A172 (cell line): ENCODE data around the gene SAPCD1. TPM values are rescaled to one million over a fixed set of nuclear protein-coding genes. Genes with fewer than 3 reads are reported as not detected.

Experiments
- DNase-seq: peaks from one replicate; pipeline ENCODE4 v3.0.0-alpha.2; 2015; ENCODE audit warnings: low spot score
- total RNA-seq: library from RNA; depleted of rRNA; stranded (reverse); fragments of >200 nt; shearing (Covaris generic); gene quantifications from 2 replicates; pipeline ENCODE4 v1.2.3, GENCODE V29; 2014

SAPCD1 gene
- total RNA-seq, 1 experiment from 2014 or later = 1.1 TPM

DNA sequence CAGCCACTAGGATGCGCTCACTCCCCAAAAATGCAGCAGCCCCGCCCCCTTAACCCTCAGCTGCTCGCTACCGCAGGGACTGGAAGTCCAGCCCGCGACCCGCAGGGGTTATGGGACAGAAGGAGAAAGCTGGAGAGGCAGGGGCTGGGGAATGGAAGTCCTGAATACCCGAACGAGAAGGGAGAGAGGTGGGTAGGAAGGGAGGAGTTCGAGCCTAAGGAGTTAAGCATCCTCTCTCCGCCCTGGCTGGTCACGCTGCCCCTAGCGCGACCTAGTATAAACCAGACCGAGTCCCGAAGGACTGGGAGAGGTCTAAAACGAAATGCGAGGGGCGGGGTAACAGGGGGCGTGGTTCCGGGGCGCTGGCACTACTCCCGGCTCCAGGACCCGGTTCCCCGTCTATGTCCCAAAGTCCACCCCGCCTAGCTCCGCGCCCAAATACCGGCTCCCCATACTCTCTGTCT, 32.9 kb upstream of the SAPCD1 start:
- peak; percentile 87 for DNase-seq

DNA sequence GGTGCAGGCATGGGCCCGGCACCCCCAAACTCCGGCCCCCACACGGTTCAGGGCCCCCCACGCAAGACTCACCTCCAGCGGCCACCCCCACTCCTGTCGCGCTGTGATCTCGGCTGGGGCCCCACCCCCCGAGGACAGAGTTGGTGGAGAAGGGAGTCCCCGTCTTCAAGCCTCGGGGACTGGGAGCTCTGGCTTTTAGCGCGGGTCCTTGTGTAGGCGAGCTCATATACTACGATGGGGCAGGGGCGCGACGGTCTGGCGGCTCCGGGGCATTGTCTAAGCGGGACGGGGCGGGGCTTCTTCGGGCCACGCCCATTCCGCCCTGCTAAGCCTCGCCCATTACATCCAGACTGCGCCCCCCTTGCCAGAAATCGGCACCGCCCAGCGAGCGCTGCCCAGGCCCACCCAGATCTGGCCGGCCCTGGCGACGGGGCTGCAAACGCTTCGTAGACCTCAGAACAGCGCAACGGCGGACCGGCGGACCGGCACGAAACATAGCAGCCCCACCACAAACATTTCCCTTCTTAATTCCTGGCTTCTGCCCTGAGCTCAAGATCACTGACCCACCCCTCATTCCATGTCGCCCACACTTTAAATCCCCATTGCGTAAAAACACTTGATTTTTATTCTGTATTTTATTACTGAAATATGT, 32.4 kb upstream of the SAPCD1 start:
- peak; percentile 87 for DNase-seq

DNA sequence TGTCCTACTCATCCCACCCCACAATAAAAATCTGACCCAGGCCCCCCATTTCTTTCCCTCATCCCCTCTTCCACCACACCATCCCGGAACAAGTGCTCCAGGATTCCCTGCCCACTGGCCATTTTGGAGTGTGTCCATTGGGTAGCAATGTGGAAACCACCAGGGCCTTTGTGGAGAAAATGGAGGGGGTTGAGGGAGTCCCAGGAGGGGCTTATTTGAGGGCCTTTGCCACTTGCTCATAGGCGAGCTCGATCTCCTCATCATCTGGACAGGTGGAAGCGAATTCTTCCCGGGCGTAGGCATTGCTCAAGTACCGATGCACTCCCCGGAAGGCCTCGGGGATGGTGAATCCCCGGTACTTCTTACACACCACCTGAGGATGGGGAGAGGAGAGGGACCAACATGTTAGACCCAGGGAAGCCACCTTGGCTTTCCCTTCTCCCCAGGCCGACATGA, 31.8 kb upstream of the SAPCD1 start:
- no peak for DNase-seq

DNA sequence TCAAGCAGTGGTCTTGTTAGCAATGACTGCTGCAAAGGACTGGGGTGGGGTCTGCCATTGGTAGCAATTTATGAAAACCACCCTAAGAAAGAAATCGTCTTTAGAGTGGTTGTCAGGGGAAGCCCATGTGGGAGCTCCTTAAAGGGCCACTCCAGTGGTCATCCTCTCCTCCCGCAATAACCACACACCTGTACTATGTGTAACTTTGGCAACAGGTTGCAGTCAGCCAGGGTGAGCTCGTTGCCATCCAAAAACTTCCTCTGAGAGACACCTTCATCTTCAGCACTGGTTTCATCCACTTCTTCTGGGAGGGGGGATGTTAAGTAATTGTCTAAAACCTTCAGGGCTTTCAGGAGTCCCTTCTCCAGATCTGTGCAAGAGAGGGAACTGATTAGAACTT, 30.4 kb upstream of the SAPCD1 start:
- no peak for DNase-seq

DNA sequence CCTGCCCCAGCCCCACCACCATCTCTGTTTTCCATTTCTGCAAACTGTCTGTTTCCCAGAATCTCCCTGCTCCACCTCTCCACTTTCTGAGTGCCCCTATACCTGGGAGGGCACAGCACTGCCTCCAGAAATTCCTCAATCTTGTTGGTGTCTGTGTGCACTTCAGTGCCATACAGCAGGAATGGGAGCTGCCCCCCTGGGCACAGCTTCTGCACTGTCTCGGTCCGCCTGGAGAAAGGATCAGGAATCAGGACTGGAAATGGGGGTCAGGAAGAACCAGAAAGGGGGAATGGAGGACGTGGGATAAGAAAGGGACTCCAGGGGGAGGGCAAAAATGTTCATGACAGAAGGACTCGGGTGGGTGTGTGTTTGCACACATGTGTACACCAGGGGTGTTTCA, 28.7 kb upstream of the SAPCD1 start:
- DNase-seq = no peak

DNA sequence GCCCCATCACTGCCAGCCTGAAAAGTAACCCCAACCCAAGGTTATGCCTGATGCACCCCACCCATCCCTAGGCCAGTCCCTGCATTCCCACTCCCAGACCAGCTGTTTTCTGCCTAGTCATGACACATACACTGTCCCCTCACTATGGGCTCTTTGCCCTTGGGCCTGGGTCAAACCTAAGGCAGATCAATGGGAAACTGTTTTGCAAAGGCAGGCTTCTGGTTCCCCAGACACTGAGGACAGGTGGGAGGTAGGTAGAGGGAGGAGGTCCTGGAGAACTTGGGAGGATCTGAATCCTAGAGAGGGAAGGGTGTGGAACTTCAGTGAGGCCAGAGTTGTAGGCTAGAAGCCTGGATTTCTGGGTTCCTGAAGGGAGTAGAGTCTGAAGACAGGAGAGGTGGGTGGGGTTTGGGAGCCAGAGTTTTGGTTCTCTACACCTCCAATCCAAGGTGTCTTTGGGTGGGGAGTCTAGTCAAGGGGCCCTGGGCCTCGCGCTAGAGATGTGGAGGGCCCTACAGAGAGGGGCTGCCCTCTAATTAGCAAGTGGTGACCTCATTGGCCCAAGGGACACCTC, 28.1 kb upstream of the SAPCD1 start:
- DNase-seq = no peak

DNA sequence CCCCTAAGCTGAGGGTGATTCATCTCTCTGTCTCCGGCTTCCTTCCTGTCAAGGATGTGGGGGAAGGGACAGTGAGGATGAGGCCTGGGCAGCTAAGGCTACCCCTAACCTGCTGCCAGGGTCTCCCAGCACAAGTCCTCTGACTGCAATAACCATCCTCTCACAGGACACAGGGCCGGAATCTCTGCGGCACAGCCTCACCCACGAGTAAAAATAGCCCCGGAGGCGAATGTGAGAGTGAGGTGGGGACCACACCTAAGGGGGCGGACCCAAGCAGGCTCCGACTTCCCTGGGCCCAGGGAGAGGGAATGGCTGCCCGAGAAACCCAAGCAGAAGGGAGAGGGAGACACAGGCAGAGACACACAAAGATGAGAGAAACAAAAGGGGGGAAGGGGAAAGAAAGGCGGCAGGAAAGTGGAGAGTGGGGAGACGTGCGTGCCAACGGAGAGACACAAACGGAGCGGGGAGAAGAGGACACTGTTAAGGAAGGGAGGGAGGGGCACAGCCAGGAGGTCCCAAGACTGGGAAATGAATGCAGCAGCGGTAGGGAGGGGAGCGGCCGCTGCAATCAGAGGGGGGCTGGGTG, 27.5 kb upstream of the SAPCD1 start:
- peak; percentile 89 for DNase-seq

DNA sequence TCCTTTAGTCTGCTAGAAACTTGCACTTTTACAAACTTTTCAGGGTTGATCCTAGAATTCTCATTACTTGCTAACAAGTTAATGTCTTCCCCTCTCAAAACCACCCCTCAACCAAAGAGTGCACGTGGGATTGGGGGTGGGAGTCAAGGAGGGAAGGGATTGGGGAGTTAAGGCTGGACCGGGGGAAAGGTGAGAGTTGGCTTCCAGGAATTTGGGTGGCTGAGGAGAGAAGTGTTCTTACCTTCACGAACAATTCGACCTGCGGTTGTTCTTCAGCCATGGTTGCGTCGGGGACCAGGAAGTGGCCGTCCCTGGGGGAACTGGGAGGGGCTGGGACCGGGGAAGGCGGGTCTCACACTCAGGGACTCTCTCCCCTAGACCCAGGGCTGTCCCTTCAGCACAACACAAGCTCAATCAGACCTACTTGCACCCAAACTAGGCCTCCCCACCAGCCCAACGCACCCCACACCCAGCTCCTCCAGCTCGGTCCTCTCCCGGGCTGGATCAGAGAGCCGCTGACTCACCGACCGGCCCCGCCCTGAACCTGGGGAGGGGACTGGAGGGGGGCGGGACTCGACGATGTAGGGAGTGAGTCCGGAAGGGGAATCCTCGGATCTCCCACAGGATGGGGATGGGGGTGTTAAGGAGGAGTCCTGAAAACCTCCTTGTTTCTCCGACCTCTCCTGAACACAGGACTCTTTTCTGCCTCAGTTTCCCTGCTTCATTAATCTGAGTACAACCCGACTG, 26.3 kb upstream of the SAPCD1 start, which contains the start of gene CLIC1:
CLIC1 (minus strand) TSS at position 510 of the 747 bp plus-strand sequence; CDS start at position 280, 230 bp downstream.
- peak; percentile 86 for DNase-seq

DNA sequence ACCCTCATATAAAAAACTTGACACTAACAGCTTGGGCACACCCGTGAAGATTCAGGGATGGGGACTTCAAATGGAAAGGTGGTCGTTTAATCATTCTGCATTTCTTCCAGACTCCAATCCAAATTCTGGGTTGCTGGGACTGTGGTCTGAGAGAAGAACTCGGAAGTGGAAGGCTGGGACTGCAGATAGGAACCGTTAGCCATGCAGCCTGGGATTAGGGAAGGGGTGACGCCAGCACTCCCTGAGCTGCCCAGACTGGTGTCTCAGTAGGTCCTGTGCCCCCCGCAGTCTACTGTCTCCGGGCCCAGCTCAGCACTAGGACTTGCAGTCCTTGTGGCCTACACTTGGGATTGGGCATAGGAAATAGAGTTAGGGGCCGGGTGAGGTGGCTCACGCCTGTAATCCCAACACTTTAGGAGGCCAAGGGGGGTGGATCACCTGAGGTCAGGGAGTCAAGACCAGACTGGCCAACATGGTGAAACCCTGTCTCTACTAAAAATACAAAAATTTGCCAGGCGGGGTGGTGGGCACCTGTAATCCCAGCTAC, 25.6 kb upstream of the SAPCD1 start:
- no peak for DNase-seq

DNA sequence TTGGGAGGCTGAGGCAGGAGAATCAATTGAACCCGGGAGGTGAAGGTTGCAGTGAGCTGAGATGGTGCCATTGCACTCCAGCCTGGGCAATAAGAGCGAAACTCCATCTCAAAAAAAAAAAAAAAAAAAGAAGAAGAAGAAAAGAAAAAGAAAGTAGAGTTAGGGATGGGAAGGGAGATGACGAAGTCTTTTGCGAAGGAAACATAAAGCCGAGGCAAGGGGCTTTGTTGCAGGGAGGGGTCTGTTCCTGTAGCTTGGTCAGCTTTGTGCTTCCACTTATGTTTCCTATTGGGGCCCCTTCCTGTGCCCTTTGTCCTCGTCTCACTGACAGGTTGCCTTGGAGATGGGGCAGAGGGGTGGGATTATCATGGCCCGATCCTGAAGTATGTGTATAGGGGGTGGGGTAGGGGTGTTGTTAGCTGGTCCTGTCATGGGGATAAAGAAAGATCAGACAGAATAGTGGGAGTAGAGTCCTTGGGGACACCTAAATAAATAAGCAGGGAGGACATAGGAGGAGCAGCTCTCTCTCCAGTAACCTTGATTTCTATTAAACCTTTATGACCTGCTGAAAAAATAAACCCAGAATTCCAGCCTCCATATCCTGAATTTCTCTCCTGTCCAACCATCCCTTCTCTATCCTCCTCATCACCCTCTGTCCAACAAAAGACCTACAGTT, 25.0 kb upstream of the SAPCD1 start:
- DNase-seq = peak; percentile 10

DNA sequence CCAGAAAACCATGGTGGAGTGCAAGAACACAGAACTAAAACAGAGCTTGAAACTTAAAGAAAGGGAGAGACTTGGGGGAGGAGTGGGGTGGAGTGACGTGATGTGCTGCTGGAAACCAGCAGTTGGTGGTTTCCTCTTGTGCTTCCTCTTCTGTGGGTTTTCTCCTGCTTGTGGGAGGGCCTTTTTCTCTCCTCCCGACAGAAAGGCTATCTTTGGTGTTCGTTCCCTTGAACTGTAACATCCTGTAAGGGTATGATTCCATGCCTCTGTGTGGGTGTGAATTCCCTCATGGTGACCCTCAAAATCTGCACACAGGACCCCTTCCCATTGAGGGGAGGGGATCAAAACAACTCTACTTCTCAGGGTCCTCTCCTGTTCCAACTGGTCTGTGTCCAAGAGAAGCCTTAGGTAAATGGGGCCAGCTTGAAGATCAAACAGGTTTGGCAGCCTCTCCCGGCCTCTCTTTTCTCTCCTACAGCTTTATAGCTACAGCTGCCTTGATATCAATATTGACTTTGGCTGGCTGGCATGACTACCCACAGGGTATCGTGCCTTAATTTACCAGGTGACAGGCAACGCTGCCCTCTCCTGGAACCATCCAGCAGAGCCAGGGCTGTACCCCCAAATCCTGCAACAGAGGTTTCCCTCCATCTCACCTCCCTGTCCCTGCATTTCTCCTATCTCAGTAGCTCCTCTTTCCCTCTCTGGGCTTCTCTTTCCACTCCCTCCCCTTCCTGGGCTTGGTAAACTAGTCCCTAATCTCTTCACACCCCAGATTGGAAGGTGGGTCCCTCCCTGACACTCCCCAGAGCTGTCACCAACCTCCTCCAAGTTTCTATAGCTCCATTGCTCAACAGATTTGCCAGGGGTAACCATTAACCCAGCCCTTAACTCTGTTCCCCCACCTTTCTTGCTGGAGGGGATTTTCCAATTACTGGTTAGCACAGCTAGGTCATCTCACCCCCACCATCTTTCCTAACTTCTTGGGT, 24.2 kb upstream of the SAPCD1 start:
- peak; percentile 89 for DNase-seq

DNA sequence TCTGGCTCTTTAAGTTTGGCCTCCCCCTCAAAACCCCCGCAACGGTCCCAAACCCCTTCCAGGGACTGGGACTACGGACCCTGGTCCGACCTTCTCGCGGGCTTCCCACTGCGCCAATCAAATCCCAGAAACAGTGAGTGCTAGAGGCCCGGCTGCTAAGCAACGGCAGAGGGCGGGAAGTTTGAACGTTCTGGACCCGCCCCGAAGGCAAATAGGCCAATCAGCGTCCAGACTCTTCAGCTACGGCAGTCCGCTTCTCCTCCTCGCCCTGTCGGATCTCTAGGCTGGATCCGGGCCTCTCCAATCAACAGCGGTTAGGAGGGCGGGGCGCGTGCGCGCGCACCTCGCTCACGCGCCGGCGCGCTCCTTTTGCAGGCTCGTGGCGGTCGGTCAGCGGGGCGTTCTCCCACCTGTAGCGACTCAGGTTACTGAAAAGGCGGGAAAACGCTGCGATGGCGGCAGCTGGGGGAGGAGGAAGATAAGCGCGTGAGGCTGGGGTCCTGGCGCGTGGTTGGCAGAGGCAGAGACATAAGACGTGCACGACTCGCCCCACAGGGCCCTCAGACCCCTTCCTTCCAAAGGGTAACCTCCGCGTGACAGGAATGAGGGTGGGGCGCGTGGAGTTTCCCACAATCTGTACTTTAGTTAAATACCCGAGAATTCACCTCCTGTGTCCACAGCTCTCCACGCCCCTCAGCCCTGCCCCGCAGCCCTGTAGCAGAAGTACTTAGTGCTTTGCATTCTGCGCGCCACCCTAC, 22.6 kb upstream of the SAPCD1 start, which contains the start of gene MSH5:
MSH5 (plus strand) TSS at position 367 of the 758 bp plus-strand sequence. CDS start 462 bp downstream, outside the sequence.
- peak; percentile 99 for DNase-seq

DNA sequence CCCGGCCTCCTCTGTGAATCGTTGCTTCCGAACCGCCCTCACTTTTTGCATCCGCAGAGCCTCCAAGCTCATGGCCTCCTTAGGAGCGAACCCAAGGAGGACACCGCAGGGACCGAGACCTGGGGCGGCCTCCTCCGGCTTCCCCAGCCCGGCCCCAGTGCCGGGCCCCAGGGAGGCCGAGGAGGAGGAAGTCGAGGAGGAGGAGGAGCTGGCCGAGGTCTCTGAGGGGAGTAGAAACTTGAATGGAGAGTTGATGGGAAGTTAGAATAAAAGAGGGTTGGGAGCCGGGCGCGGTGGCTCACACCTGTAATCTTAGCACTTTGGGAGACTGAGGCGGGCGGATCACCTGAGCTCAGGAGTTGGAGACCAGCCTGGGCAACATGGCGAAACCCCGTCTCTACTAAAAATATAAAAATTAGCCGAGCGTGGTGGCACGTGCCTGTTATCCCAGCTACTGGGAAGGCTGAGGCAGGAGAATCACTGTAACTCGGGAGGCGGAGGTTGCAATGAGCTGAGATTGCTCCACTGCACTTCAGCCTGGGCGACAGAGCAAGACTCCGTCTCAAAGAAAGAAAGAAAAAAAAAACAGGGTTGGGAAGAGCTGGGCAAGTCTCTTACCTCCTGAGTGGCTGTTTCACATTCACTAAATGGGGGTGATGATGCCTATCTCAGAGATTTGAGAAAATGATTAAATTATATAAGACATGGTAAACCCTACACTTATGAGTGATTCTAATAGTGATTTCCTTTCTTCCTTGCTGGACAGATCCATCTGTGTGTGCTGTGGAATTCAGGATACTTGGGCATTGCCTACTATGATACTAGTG, 21.8 kb upstream of the SAPCD1 start:
- DNase-seq = no peak

DNA sequence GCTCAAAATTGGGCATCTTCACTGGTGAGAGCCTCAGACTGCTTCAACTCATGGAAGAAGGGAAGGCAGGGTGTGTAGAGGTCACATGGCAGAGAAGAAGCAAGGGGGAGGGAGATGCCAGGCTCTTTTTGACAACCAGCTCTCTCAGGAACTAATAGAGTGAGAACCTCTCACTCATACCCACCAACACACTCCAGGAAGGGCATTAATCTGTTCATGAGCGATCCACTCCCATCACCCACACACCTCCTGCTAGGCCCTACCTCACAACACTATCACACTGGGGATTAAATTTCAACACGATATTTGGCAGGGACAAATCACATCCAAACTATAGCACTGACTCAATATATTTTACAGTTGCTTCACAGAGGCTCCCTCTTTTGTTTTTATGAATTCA, 20.6 kb upstream of the SAPCD1 start:
- DNase-seq = no peak

DNA sequence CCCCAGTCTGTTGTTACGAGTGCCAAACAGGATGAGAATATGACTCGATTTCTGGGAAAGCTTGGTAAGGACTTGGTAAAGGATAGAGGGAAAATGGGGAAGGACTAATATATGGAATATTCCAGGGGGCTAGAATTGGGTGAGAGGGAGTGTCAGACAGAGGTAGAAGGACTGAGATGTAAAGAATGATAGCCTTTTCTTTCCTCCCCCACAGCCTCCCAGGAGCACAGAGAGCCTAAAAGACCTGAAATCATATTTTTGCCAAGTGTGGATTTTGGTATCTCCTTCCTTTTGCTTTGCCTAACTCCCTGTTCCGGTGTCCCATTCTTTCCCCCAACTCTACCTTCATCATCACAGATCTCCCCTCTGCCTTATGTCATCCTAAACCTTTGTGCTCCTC, 19.6 kb upstream of the SAPCD1 start:
- DNase-seq = no peak

DNA sequence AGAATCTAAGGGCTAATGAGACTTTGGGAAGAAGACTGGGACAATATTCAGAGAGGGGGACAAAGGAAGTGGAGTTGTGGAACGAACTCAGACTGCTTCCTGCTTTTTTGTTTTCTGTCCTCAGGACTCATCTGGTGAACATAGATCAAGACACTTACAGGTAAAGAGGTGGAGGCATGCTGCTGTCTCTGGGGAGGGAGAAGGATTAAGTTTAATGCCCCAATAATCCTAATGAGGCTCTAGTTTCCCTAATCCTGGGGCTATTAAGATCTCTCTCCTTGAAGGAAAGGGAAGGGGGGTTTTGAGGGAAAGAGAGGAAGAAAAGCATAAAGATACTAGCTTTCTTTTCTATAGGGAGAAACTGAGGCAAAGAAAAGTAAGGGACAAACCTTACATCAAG, 18.0 kb upstream of the SAPCD1 start:
- no peak for DNase-seq

DNA sequence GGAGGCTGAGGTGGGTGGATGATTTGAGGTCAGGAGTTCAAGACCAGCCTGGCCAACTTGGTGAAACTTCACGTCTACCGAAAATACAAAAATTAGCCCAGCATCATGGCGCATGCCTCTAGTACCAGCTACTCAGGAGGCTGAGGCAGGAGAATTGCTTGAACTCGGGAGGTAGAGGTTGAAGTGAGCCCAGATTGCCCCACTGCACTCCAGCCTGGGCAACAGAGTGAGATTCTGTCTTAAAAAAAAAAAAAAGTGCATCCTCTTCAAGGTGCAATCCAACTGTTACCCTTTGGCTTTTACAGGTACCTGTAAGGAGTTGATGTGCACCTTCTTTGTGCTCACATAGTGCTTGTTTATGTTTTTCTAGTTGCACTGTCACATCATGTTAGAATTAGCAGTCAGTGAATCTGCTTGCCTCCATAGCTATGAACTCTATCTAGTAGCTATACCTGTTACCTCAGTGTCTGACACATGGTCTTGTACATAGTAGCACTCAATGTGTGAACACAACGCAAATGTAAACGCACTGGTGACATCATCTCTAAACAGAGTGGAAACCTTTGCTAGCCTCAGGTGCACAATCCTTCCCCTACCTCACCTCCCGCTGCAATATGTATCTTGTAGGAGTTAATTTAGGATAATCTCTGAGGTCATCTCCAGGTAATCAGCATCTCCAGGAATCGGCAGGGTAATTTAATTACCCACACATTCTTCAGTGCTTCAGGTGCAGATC, 13.0 kb upstream of the SAPCD1 start:
- DNase-seq = no peak
